GM20000 (cell line): Measurements from ENCODE around the gene MAST4.
A peak's percentile ranks its signal among the peaks of the same experiment; 100 is the strongest.

Experiments
- DNase-seq: peaks from one replicate; pipeline ENCODE4 v3.0.0; 2012; ENCODE audit warnings: low spot score
- CTCF ChIP-seq: IDR thresholded peaks from 2 replicates; pipeline ENCODE4 v1.5.1; 2012; ENCODE audit warnings: mild to moderate bottlenecking, control low read depth; ENCODE audit errors: extremely low read depth, missing control alignments

MAST4 gene

GRCh38 chr5:67153292-67153691 lies 557.1 kb downstream of the MAST4 start:
- TF ChIP-seq CTCF: no peak
- DNase-seq: no peak

DNA sequence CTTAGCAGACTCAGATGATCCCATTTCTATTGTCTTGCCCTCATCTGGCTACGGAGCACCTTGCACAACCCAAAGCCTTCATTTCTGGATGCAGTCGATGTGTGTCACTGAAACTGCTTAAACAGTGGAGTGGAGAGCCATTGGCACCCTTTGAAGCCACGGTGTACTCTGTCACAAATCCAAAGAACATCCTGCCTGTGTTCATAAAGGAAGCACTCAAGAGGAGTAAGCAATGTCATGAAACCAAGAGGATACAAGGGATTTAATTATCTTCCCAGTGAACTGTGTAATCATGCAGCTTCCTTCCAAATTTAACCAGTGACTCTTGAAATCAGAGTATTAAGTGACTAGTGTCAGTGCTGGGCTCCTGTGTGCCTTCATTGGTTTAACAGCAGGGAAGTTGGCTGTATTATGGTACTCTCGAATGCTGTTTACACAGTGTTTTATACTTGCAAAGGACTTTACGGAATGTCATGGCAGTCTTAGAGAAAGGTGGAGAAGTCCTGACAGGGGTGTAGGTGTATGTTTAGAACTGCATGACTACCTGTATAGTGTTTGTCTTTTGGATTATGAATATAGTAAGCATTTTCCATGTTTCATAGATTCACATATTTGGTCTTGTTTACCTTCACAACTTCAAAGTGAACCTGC lies 558.5 kb downstream of the MAST4 start:
- no peak for DNase-seq
- no peak for TF ChIP-seq CTCF

GRCh38 chr5:67156976-67157583 lies 560.9 kb downstream of the MAST4 start:
- peak; percentile 66 for TF ChIP-seq CTCF
- DNase-seq: peak; percentile 61

- DNase-seq: no peak
- no peak for TF ChIP-seq CTCF
These were observed 564.1 kb downstream of the MAST4 start for GRCh38 chr5:67160272-67160671.

DNA sequence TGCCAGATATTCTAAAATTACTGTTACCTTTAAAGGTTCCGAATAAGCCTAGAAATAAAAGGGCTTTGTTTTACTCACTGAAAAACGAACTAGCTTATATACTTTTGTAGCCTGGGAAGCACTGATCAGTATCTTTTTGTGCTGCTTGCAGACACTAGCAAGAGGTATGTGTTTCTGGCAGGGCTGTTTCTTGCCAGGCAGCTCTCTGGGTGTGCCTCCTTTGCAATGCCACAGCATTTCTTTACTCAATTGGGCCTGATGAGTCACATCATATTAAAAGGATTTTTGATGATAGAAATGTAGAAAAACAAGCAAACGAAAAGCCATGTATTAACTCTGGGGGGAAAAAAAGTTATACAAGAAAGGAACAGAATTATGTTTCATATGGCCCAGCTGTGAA lies 564.8 kb downstream of the MAST4 start:
- no peak for TF ChIP-seq CTCF
- DNase-seq: no peak

GRCh38 chr5:67161767-67162166 lies 565.6 kb downstream of the MAST4 start:
- TF ChIP-seq CTCF: no peak
- DNase-seq: no peak

- TF ChIP-seq CTCF: no peak
- no peak for DNase-seq
These were observed 567.1 kb downstream of the MAST4 start for GRCh38 chr5:67163231-67163756.
